Loucy (cell line): Measurements from ENCODE around the gene HOXA9.

Source experiments
- H2AFZ ChIP-seq: fragments of 200-600 bp; sonication (generic); 2 replicates; pipeline ENCODE4 v1.6.0; 2016; ENCODE audit warnings: antibody characterized with exemption, mild to moderate bottlenecking, low read length, moderate library complexity
- H3F3A ChIP-seq: fragments of 200-600 bp; 2 replicates; pipeline ENCODE4 v1.6.0; 2016; ENCODE audit warnings: antibody characterized with exemption, low read depth, mild to moderate bottlenecking
- H3K27me3 ChIP-seq: fragments of 200-600 bp; sonication (generic); 2 replicates; pipeline ENCODE4 v1.6.1; 2014; ENCODE audit warnings: low read length, mild to moderate bottlenecking; ENCODE audit not compliant: insufficient read depth, poor library complexity, severe bottlenecking
- H3K36me3 ChIP-seq: fragments of 200-600 bp; sonication (generic); 2 replicates; pipeline ENCODE4 v1.6.1; 2016; ENCODE audit warnings: low read length; ENCODE audit not compliant: insufficient read depth
- H3K4me1 ChIP-seq: fragments of 200-600 bp; sonication (generic); 2 replicates; pipeline ENCODE4 v1.5.1; 2014; ENCODE audit warnings: low read length, mild to moderate bottlenecking; ENCODE audit not compliant: insufficient read depth, poor library complexity, severe bottlenecking
- H3K4me2 ChIP-seq: fragments of 200-600 bp; sonication (generic); 2 replicates; pipeline ENCODE4 v1.6.0; 2014; ENCODE audit warnings: antibody characterized with exemption, low read length, low read depth, mild to moderate bottlenecking; ENCODE audit not compliant: poor library complexity, severe bottlenecking
- H3K4me3 ChIP-seq: fragments of 200-600 bp; sonication (generic); 2 replicates; pipeline ENCODE4 v1.5.1; 2014; ENCODE audit warnings: low read length, mild to moderate bottlenecking, mixed read lengths; ENCODE audit not compliant: poor library complexity, severe bottlenecking
- H3K79me2 ChIP-seq: fragments of 200-600 bp; sonication (generic); 2 replicates; pipeline ENCODE4 v1.6.1; 2014; ENCODE audit warnings: low read length; ENCODE audit not compliant: insufficient read depth
- H3K9ac ChIP-seq: fragments of 200-600 bp; sonication (generic); 2 replicates; pipeline ENCODE4 v1.6.0; 2014; ENCODE audit warnings: mild to moderate bottlenecking, low read depth, low read length, moderate library complexity; ENCODE audit not compliant: poor library complexity, severe bottlenecking
- H3K9me2 ChIP-seq: fragments of 200-600 bp; sonication (generic); replicated peaks from 2 replicates; pipeline ENCODE4 v1.6.1; 2016; ENCODE audit warnings: low read depth, low read length, mixed read lengths
- H3K9me3 ChIP-seq: fragments of 200-600 bp; sonication (generic); 2 replicates; pipeline ENCODE4 v1.6.1; 2014; ENCODE audit warnings: mild to moderate bottlenecking, antibody characterized with exemption, low read length, low read depth; ENCODE audit not compliant: insufficient read depth
- H4K20me1 ChIP-seq: fragments of 200-600 bp; sonication (generic); 2 replicates; pipeline ENCODE4 v1.6.0; 2014; ENCODE audit warnings: antibody characterized with exemption, low read length, mild to moderate bottlenecking; ENCODE audit not compliant: insufficient read depth, poor library complexity, severe bottlenecking
- CTCF ChIP-seq: fragments of 200-600 bp; sonication (generic); conservative IDR thresholded peaks from 2 replicates; pipeline ENCODE4 v1.5.1; 2014; ENCODE audit warnings: mild to moderate bottlenecking, antibody characterized with exemption, low read length
- EZH2phosphoT487 ChIP-seq: fragments of 200-600 bp; IDR thresholded peaks from 2 replicates; pipeline ENCODE4 v1.6.1; 2018; ENCODE audit warnings: antibody characterized with exemption, mild to moderate bottlenecking, moderate library complexity, borderline replicate concordance

The HOXA9 gene

GRCh38 chr7:27180431-27181420 lies 15.4 kb upstream of the HOXA9 start:
- peaks cover 8% of the 10 kb centered on the region; the same call in 1 of the 2 replicates for H3F3A ChIP-seq
- peak overlapping the region; percentile 94 for H3K4me3 ChIP-seq
- TF ChIP-seq CTCF = no peak
- TF ChIP-seq EZH2phosphoT487 = no peak
- H2AFZ ChIP-seq = no peak overlapping the region
- H3K9me2 ChIP-seq = no peaks in the 10 kb centered on the region
- H3K9me3 ChIP-seq = no peaks in the 10 kb centered on the region
- H3K4me1 ChIP-seq = peaks cover 50% of the 10 kb centered on the region
- H3K4me2 ChIP-seq = peak overlapping the region; percentile 98
- peaks cover 44% of the 10 kb centered on the region for H3K27me3 ChIP-seq
- H3K36me3 ChIP-seq = no peaks in the 10 kb centered on the region; the same call in 1 of the 2 replicates
- H4K20me1 ChIP-seq = peaks cover 73% of the 10 kb centered on the region
- H3K9ac ChIP-seq = peak overlapping the region; percentile 99
- peaks cover 100% of the 10 kb centered on the region for H3K79me2 ChIP-seq

GRCh38 chr7:27179503-27180430 lies 14.4 kb upstream of the HOXA9 start:
- Histone ChIP-seq H3K79me2 (peaks cover 100% of the 10 kb centered on the region), H3K36me3 (no peaks in the 10 kb centered on the region; the same call in 1 of the 2 replicates), H3K9me3 (no peaks in the 10 kb centered on the region), H2AFZ (no peak overlapping the region), H3F3A (peaks cover 8% of the 10 kb centered on the region; the same call in 1 of the 2 replicates), H4K20me1 (peaks cover 80% of the 10 kb centered on the region), H3K9ac (peak overlapping the region; percentile 99), H3K9me2 (no peaks in the 10 kb centered on the region), H3K4me1 (peaks cover 51% of the 10 kb centered on the region), H3K4me2 (peak overlapping the region; percentile 98), H3K4me3 (peak overlapping the region; percentile 94), H3K27me3 (peaks cover 40% of the 10 kb centered on the region)
- TF ChIP-seq CTCF (peak; percentile 90), EZH2phosphoT487 (no peak)

GRCh38 chr7:27179030-27179429 lies 13.7 kb upstream of the HOXA9 start:
- Histone ChIP-seq H3K9me2 (no peaks in the 10 kb centered on the region), H3K9ac (peak overlapping the region; percentile 99), H3K4me1 (peaks cover 56% of the 10 kb centered on the region), H3K9me3 (no peaks in the 10 kb centered on the region), H3K27me3 (peaks cover 37% of the 10 kb centered on the region), H3K36me3 (no peaks in the 10 kb centered on the region; the same call in 1 of the 2 replicates), H4K20me1 (peaks cover 83% of the 10 kb centered on the region), H3K79me2 (peaks cover 100% of the 10 kb centered on the region), H2AFZ (no peak overlapping the region), H3K4me3 (peak overlapping the region; percentile 94), H3K4me2 (peak overlapping the region; percentile 98), H3F3A (peaks cover 8% of the 10 kb centered on the region; the same call in 1 of the 2 replicates)
- TF ChIP-seq EZH2phosphoT487 (no peak), CTCF (no peak)
